Breast epithelium (tissue), 4 donors: ENCODE data around the gene RASSF1. TPM values are rescaled to one million over a fixed set of nuclear protein-coding genes. Genes with fewer than 3 reads are reported as not detected.

Source experiments
- DNase-seq, 2 donors: peaks; one replicate each; pipeline ENCODE4 v3.0.0-alpha.2; 2019; ENCODE audit warnings: low spot score in 2 of 2
- H3K27ac ChIP-seq, 2 donors: fragments of 200-600 bp; sonication (generic) in 1 of 2; one replicate each; pipeline ENCODE4 v1.5.1; 2016 to 2019; ENCODE audit warnings: mild to moderate bottlenecking in 1 of 2
- H3K27me3 ChIP-seq, 2 donors: fragments of 200-600 bp; sonication (generic) in 1 of 2; one replicate each; pipeline versions ENCODE4 v1.5.1 to v1.6.0; 2017 to 2019; ENCODE audit warnings: control low read depth in 1 of 2, mild to moderate bottlenecking in 1 of 2
- H3K36me3 ChIP-seq: fragments of 200-600 bp; one replicate; pipeline ENCODE4 v1.5.1; 2019
- H3K4me1 ChIP-seq, 2 donors: fragments of 200-600 bp; sonication (generic); one replicate each; pipeline ENCODE4 v1.5.1; 2016 to 2019; ENCODE audit warnings: control low read depth in 1 of 2
- H3K4me3 ChIP-seq, 3 donors: fragments of 200-600 bp; sonication (generic); 1 replicate in 2 of 3; 2 replicates in 1 of 3; pipeline ENCODE4 v1.5.1; 2016 to 2019; ENCODE audit warnings: mild to moderate bottlenecking in 3 of 3, moderate library complexity in 2 of 3
- H3K9me3 ChIP-seq, 2 donors: fragments of 200-600 bp; sonication (generic) in 1 of 2; one replicate each; pipeline ENCODE4 v1.5.1; 2016 to 2019; ENCODE audit warnings: control low read depth in 1 of 2
- CTCF ChIP-seq, 3 donors: fragments of 450-650 bp; IDR thresholded peaks; one replicate each; pipeline ENCODE4 v1.5.1; 2016 to 2017; ENCODE audit warnings: antibody characterized with exemption in 3 of 3, mild to moderate bottlenecking in 3 of 3, moderate library complexity in 3 of 3
- POLR2A ChIP-seq: fragments of 450-650 bp; IDR thresholded peaks from one replicate; pipeline ENCODE4 v1.6.1; 2016; ENCODE audit warnings: antibody characterized with exemption, mild to moderate bottlenecking, moderate library complexity
- POLR2AphosphoS5 ChIP-seq, 3 donors: sonication (generic); formaldehyde crosslinking; IDR thresholded peaks; one replicate each; pipeline ENCODE4 v1.6.1; 2017; ENCODE audit warnings: antibody characterized with exemption in 3 of 3
- intact Hi-C: fragments of 100-400 bp; cut with DNase I; formaldehyde crosslinking; loops from one replicate; pipeline ENCODE4 v1.15.1; 2023; ENCODE audit warnings: low total_unique reads
- total RNA-seq, 3 donors: library from RNA; depleted of rRNA; stranded (reverse); fragments of >200 nt; gene quantifications; one replicate each; pipeline ENCODE4 v1.1.0, GENCODE V29; 2016

The RASSF1 gene
- total RNA-seq, 3 donors from 2014 or later, result 42.7 to 63.6 (median 49.8) TPM

GRCh38 chr3:50385754-50386153 lies 45.1 kb upstream of the RASSF1 start:
- Histone ChIP-seq H3K27ac (no peak overlapping the region), H3K9me3 (no peaks in the 10 kb centered on the region), H3K36me3 (no peaks in the 10 kb centered on the region), H3K4me1 (peaks cover under 1 to 3% of the 10 kb centered on the region in 2 donors), H3K27me3 (no peaks in the 10 kb centered on the region), H3K4me3 (no peak overlapping the region)
- intact Hi-C loops, result no loop called here
- TF ChIP-seq CTCF (IDR thresholded peaks at IDR 0.05) (no peak), POLR2AphosphoS5 (IDR thresholded peaks at IDR 0.05) (no peak), POLR2A (no peak)
- no peak for DNase-seq

GRCh38 chr3:50383750-50384149 lies 43.1 kb upstream of the RASSF1 start:
- Histone ChIP-seq H3K27me3 (no peaks in the 10 kb centered on the region), H3K27ac (peak overlapping the region in 1 of 2 donors; percentile 76), H3K4me1 (peaks cover 0 to 3% of the 10 kb centered on the region in 2 donors), H3K9me3 (no peaks in the 10 kb centered on the region), H3K36me3 (no peaks in the 10 kb centered on the region), H3K4me3 (no peak overlapping the region)
- intact Hi-C loops, result no loop called here
- DNase-seq, result no peak
- TF ChIP-seq POLR2A, result no peak
- no peak for TF ChIP-seq CTCF (IDR thresholded peaks at IDR 0.05)

- H3K9me3 ChIP-seq, result no peaks in the 10 kb centered on the region
- TF ChIP-seq POLR2AphosphoS5 (IDR thresholded peaks at IDR 0.05), result no peak
- TF ChIP-seq POLR2A, result no peak
- no peak for TF ChIP-seq CTCF (IDR thresholded peaks at IDR 0.05)
- intact Hi-C loops, result no loop called here
- no peak for DNase-seq
- peak overlapping the region in 1 of 2 donors; percentile 76 for H3K27ac ChIP-seq
- H3K4me3 ChIP-seq, result no peak overlapping the region
- peaks cover 0 to 3% of the 10 kb centered on the region in 2 donors for H3K4me1 ChIP-seq
- H3K27me3 ChIP-seq, result no peaks in the 10 kb centered on the region
- no peaks in the 10 kb centered on the region for H3K36me3 ChIP-seq
These were observed 42.1 kb upstream of the RASSF1 start for GRCh38 chr3:50382722-50383121.

GRCh38 chr3:50381383-50381782 lies 40.7 kb upstream of the RASSF1 start:
- intact Hi-C loops, result no loop called here
- Histone ChIP-seq H3K36me3 (no peaks in the 10 kb centered on the region), H3K27ac (peak overlapping the region in 1 of 2 donors; percentile 76), H3K9me3 (no peaks in the 10 kb centered on the region), H3K27me3 (no peaks in the 10 kb centered on the region), H3K4me1 (peaks cover 0 to 3% of the 10 kb centered on the region in 2 donors), H3K4me3 (no peak overlapping the region)
- DNase-seq, result no peak
- TF ChIP-seq POLR2AphosphoS5 (IDR thresholded peaks at IDR 0.05) (no peak), POLR2A (no peak), CTCF (IDR thresholded peaks at IDR 0.05) (no peak)

- H3K27me3 ChIP-seq, result no peaks in the 10 kb centered on the region
- H3K36me3 ChIP-seq, result no peaks in the 10 kb centered on the region
- TF ChIP-seq POLR2A, result no peak
- no peak for TF ChIP-seq CTCF (IDR thresholded peaks at IDR 0.05)
- no peak for TF ChIP-seq POLR2AphosphoS5 (IDR thresholded peaks at IDR 0.05)
- H3K4me3 ChIP-seq, result no peak overlapping the region
- intact Hi-C loops, result no loop called here
- H3K9me3 ChIP-seq, result no peaks in the 10 kb centered on the region
- peaks cover 0 to 3% of the 10 kb centered on the region in 2 donors for H3K4me1 ChIP-seq
- no peak for DNase-seq
- H3K27ac ChIP-seq, result no peak overlapping the region
These were observed 39.9 kb upstream of the RASSF1 start for GRCh38 chr3:50380405-50381085.
